GM13977 (cell line): ENCODE data around the gene SLC22A9.

Source experiments
- DNase-seq: peaks from one replicate; pipeline ENCODE4 v3.0.0; 2012; ENCODE audit warnings: low spot score
- CTCF ChIP-seq: IDR thresholded peaks from 2 replicates; pipeline ENCODE4 v1.5.1; 2012; ENCODE audit warnings: mild to moderate bottlenecking, control low read depth; ENCODE audit not compliant: insufficient read depth; ENCODE audit errors: extremely low read depth, missing control alignments
- in situ Hi-C: fragments of 300-500 bp; cut with MboI; formaldehyde crosslinking; loops from one replicate; pipeline ENCODE4 v1.12.0; 2022; ENCODE audit warnings: low sequenced_read_pairs, low pct_unique_long_range_greater_than_20kb, mixed read lengths, inconsistent platforms; ENCODE audit not compliant: unreplicated experiment

Gene SLC22A9

GRCh38 chr11:63369971-63370588, 495 bp downstream of the SLC22A9 start:
- no peak for TF ChIP-seq CTCF
- in situ Hi-C loops: no loop called here
- no peak for DNase-seq

GRCh38 chr11:63371396-63371795, 1.8 kb downstream of the SLC22A9 start:
- in situ Hi-C loops: no loop called here
- no peak for TF ChIP-seq CTCF
- no peak for DNase-seq

- in situ Hi-C loops: no loop called here
- no peak for TF ChIP-seq CTCF
- DNase-seq: peak; percentile 10
Measured at GRCh38 chr11:63375434-63375833, 5.8 kb downstream of the SLC22A9 start.

- no peak for DNase-seq
- TF ChIP-seq CTCF: no peak
- in situ Hi-C loops: no loop called here
Measured at GRCh38 chr11:63380130-63380529, 10.5 kb downstream of the SLC22A9 start.

- DNase-seq: no peak
- in situ Hi-C loops: no loop called here
- TF ChIP-seq CTCF: no peak
Measured at GRCh38 chr11:63395697-63396096, 26.1 kb downstream of the SLC22A9 start.

GRCh38 chr11:63404161-63404935, 34.8 kb downstream of the SLC22A9 start:
- no peak for TF ChIP-seq CTCF
- in situ Hi-C loops: no loop called here

More at GRCh38 chr11:63404161-63404935, 34.8 kb downstream of the SLC22A9 start:
- no peak for DNase-seq
